ENCODE data around the gene TRPV3. TPM values are rescaled to one million over a fixed set of nuclear protein-coding genes. Genes with fewer than 3 reads are reported as not detected.

TRPV3 gene
- total RNA-seq, 1 experiment from 2014 or later, result 0.31 TPM

DNA sequence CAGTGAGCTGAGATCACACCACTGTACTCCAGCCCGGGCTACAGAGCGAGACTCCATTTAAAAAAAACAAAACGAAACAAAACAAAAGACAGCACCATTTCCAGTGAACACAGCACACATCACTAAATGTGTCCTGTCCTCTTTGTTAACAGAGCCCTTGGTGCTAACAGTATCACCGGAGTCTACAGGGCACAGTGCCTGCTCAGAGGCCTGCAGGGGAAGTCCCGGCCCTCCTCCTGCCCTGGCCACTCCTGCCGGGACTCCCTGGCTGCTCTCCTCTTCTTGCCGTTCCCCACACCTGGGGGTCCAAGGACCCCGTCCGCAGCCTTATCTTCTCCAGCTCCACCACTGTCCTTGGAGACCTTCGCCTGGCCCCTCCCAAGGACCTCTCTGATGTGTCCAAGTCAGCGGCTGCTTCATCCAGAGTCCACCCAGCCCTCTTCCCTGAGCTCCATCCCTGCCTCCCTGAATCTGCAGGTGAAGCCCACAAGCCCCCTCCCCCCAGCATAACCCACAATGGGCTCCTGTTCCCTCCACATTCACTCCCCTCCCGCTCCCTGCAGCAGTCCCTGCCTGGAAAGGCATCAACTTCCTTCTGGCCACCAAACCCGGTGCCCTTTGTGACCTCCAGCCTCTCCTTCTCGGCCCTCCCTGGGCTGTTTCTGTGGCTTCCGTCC lies 43.1 kb upstream of the TRPV3 start:
- POLR2A ChIA-PET, result no interaction called here

GRCh38 chr17:3598078-3598477 lies 40.5 kb upstream of the TRPV3 start:
- POLR2A ChIA-PET, result no interaction called here
- H3K36me3 ChIP-seq (ENCODE audit: control insufficient read depth, insufficient read depth, low read length), result no peaks in the 10 kb centered on the region
- no peaks in the 10 kb centered on the region for H3K4me1 ChIP-seq (ENCODE audit: control insufficient read depth, insufficient read depth, low read length)
- no peak for DNase-seq (ENCODE audit: low read depth, low spot score)
- H3K4me3 ChIP-seq (ENCODE audit: low read depth in 2 of 2, low read length in 2 of 2), result no peak overlapping the region
- ATAC-seq, result no peak
- TF ChIP-seq, protein P1, sequence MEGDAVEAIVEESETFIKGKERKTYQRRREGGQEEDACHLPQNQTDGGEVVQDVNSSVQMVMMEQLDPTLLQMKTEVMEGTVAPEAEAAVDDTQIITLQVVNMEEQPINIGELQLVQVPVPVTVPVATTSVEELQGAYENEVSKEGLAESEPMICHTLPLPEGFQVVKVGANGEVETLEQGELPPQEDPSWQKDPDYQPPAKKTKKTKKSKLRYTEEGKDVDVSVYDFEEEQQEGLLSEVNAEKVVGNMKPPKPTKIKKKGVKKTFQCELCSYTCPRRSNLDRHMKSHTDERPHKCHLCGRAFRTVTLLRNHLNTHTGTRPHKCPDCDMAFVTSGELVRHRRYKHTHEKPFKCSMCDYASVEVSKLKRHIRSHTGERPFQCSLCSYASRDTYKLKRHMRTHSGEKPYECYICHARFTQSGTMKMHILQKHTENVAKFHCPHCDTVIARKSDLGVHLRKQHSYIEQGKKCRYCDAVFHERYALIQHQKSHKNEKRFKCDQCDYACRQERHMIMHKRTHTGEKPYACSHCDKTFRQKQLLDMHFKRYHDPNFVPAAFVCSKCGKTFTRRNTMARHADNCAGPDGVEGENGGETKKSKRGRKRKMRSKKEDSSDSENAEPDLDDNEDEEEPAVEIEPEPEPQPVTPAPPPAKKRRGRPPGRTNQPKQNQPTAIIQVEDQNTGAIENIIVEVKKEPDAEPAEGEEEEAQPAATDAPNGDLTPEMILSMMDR (IDR thresholded peaks at IDR 0.05), result no peak
- TF ChIP-seq SIN3A (IDR thresholded peaks at IDR 0.05; ENCODE audit: borderline replicate concordance, insufficient read depth, low read depth, low read length) (no peak), REST (IDR thresholded peaks at IDR 0.05; ENCODE audit: insufficient read depth in 1 of 2, low read depth in 2 of 2, low read length in 1 of 2) (no peak), TCF7L2 (IDR thresholded peaks at IDR 0.05; ENCODE audit: low read depth, low read length) (no peak), POLR2AphosphoS5 (IDR thresholded peaks at IDR 0.05; ENCODE audit: low read depth, low read length) (no peak)
- in situ Hi-C loops (cut with HindIII; ENCODE audit: low pct_unique_long_range_greater_than_20kb, low sequenced_read_pairs), result no loop called here
- BruUV-seq (replicated peaks), result no TSS peak
- no peaks in the 10 kb centered on the region for H3K27me3 ChIP-seq (ENCODE audit: control insufficient read depth, insufficient read depth, low read length)
- no peaks in the 10 kb centered on the region for H3K9me3 ChIP-seq (ENCODE audit: control insufficient read depth, insufficient read depth, low read depth, low read length)
- CTCF ChIA-PET, result no interaction called here
- intact Hi-C loops (cut with micrococcal nuclease; ENCODE audit: unreplicated experiment), result no loop called here
- H3K27ac ChIP-seq (ENCODE audit: low read length), result no peak overlapping the region

More for the DNA sequence above, 43.1 kb upstream of the TRPV3 start:
- ATAC-seq (no peak), DNase-seq (ENCODE audit: low read depth, low spot score) (no peak)
- Histone ChIP-seq H3K27ac (ENCODE audit: low read length) (no peak overlapping the region), H3K4me3 (ENCODE audit: low read depth in 2 of 2, low read length in 2 of 2) (no peak overlapping the region), H3K27me3 (ENCODE audit: control insufficient read depth, insufficient read depth, low read length) (no peaks in the 10 kb centered on the region), H3K36me3 (ENCODE audit: control insufficient read depth, insufficient read depth, low read length) (no peaks in the 10 kb centered on the region), H3K9me3 (ENCODE audit: control insufficient read depth, insufficient read depth, low read depth, low read length) (no peaks in the 10 kb centered on the region), H3K4me1 (ENCODE audit: control insufficient read depth, insufficient read depth, low read length) (no peaks in the 10 kb centered on the region)
- BruUV-seq (replicated peaks), result no TSS peak
- in situ Hi-C loops (cut with HindIII; ENCODE audit: low pct_unique_long_range_greater_than_20kb, low sequenced_read_pairs), result no loop called here
- intact Hi-C loops (cut with micrococcal nuclease; ENCODE audit: unreplicated experiment), result no loop called here
- TF ChIP-seq TCF7L2 (IDR thresholded peaks at IDR 0.05; ENCODE audit: low read depth, low read length) (no peak), SIN3A (IDR thresholded peaks at IDR 0.05; ENCODE audit: borderline replicate concordance, insufficient read depth, low read depth, low read length) (no peak), POLR2AphosphoS5 (IDR thresholded peaks at IDR 0.05; ENCODE audit: low read depth, low read length) (no peak), REST (IDR thresholded peaks at IDR 0.05; ENCODE audit: insufficient read depth in 1 of 2, low read depth in 2 of 2, low read length in 1 of 2) (no peak)
- TF ChIP-seq, protein P1 (IDR thresholded peaks at IDR 0.05), result no peak
- CTCF ChIA-PET, result interaction anchor here (0.7 kb wide), 1 partner anchor 1237 kb away, joined by 6 read pairs; no protein-coding TSS in a partner anchor

All from Panc1 (cell line).